ENCODE data around the gene SLC6A18. TPM values are rescaled to one million over a fixed set of nuclear protein-coding genes. Genes with fewer than 3 reads are reported as not detected.

The SLC6A18 gene
- total and polyA plus RNA-seq, 2 of the 13 experiments (the other 11 are each of a cell fraction or from before 2014, with no cell fraction given) = not detected

DNA sequence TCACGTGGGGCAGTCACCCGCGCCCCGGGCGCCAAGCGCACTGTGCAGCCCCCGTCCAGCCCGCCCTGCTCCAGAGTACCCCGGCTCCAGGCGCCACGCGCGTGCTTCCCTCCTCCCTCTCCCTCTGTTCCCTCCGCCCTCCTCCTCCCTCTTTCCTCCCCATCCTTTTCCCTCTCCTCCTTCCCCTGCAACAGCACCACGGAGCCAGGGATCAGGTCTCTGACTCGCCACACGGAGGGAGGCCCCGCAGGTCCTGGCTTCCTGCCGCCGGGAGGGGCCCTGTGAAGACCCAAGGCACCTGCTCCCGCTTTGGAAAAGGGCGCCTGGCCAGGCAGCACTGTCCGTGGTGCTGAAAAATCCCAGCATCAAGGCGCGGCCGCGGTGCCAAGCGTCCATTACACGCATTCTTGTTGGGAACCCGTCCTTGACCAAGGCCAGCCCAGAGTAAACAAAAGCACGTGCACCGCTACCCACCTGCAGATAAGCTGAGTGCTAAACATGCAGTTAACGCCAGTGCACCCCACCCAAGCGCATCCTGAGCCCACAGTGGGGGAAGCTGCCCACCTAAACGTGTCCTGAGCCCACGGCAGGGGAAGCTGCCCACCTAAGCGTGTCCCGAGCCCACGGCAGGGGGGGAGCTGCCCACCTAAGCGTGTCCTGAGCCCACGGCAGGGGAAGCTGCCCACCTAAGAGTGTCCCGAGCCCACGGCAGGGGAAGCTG is 21.7 kb downstream of the SLC6A18 start (continued):
- TF ChIP-seq ZNF841 (CRISPR knock-in tag; IDR thresholded peaks at IDR 0.05; ENCODE audit: borderline replicate concordance) (no peak), HOMEZ (CRISPR knock-in tag; IDR thresholded peaks at IDR 0.05; ENCODE audit: low read depth) (0 out of 2 replicates have a peak, but pooled peaks have one; percentile 19), ZNF687 (CRISPR knock-in tag; IDR thresholded peaks at IDR 0.05) (peak; percentile 55; the same call in 1 of the 2 replicates), ZSCAN20 (CRISPR knock-in tag; IDR thresholded peaks at IDR 0.05; ENCODE audit: borderline replicate concordance) (0 out of 2 replicates have a peak, but pooled peaks have one; percentile 53), ZHX1 (CRISPR knock-in tag; IDR thresholded peaks at IDR 0.05; ENCODE audit: low read depth) (0 out of 2 replicates have a peak, but pooled peaks have one; percentile 67), ZNF709 (CRISPR knock-in tag; IDR thresholded peaks at IDR 0.05) (peak; percentile 80; the same call in 1 of the 2 replicates), ZNF260 (CRISPR knock-in tag; IDR thresholded peaks at IDR 0.05; ENCODE audit: borderline replicate concordance, low read depth) (no peak), RBM22 (optimal IDR thresholded peaks at IDR 0.05; ENCODE audit: low read length) (no peak), ZSCAN12 (CRISPR knock-in tag; IDR thresholded peaks at IDR 0.05) (peak; percentile 85; the same call in 1 of the 2 replicates), ELF3 (CRISPR knock-in tag; IDR thresholded peaks at IDR 0.05) (peak; percentile 63), SALL1 (CRISPR knock-in tag; IDR thresholded peaks at IDR 0.05) (peak; percentile 95), ZNF33B (CRISPR knock-in tag; IDR thresholded peaks at IDR 0.05) (0 out of 2 replicates have a peak, but pooled peaks have one; percentile 50), ZSCAN5A (CRISPR knock-in tag; IDR thresholded peaks at IDR 0.05; ENCODE audit: borderline replicate concordance) (no peak), ZNF839 (CRISPR knock-in tag; IDR thresholded peaks at IDR 0.05; ENCODE audit: borderline replicate concordance) (no peak), TIGD3 (CRISPR knock-in tag; IDR thresholded peaks at IDR 0.05; ENCODE audit: borderline replicate concordance) (no peak; the same call in 1 of the 2 replicates), RARA (CRISPR knock-in tag; IDR thresholded peaks at IDR 0.05) (peak; percentile 44; the same call in 1 of the 2 replicates)

Data from HepG2 (cell line).